Non-pigmented ciliary epithelial cell (primary cell): ENCODE measurements around the gene HECW1.
"Not testable (repeated sequence)": the region's sequence is repeated elsewhere in the genome, so short reads cannot be mapped to it uniquely, and the experiment has no call there.

Source experiments
- DNase-seq: peaks from one replicate; pipeline ENCODE4 v3.0.0-alpha.2; 2010; ENCODE audit warnings: low read depth

HECW1 gene

DNA sequence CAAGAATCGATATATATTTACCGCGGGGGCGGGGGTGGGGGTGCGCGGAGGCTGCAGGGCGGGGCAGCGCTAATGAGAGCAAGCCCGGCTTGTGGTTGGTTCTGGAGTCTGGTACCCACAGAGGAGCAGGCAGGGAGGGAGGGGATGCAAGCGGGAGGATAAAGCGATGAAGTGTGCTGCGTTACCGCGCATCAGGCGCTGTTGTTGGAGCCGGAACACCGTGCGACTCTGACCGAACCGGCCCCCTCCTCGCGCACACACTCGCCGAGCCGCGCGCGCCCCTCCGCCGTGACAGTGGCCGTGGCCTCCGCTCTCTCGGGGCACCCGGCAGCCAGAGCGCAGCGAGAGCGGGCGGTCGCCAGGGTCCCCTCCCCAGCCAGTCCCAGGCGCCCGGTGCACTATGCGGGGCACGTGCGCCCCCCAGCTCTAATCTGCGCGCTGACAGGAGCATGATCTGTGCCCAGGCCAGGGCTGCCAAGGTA lies at the start of gene HECW1:
TSS of gene HECW1 (plus strand) at position 189 of the 482 bp plus-strand sequence. CDS start 131,259 bp downstream, outside the sequence.
- DNase-seq = no peak

- DNase-seq = no peak
Measured at GRCh38 chr7:43071604-43072003, 40.8 kb upstream of the HECW1 start.

DNA sequence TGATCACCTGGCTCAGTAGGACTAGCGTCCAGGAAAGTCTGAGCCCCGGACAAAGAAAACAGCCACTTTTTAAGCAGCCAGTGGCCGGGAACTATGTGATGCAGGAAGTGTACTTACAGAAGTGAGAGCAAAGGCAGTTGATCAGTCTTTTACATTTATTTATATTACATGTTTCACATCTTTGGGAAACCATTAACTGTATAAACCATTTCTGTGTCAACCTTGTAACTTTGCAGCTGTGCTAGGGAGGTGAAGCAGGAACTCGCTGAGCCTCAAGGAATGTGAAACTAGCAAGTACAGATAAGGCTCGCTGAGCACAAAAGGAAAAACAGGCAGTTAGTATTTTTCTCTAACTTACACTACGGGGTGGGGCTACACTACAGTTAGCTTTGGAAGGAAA lies 39.9 kb upstream of the HECW1 start:
- DNase-seq = no peak

GRCh38 chr7:43073811-43074210 lies 38.6 kb upstream of the HECW1 start:
- DNase-seq = not testable (repeated sequence)

DNA sequence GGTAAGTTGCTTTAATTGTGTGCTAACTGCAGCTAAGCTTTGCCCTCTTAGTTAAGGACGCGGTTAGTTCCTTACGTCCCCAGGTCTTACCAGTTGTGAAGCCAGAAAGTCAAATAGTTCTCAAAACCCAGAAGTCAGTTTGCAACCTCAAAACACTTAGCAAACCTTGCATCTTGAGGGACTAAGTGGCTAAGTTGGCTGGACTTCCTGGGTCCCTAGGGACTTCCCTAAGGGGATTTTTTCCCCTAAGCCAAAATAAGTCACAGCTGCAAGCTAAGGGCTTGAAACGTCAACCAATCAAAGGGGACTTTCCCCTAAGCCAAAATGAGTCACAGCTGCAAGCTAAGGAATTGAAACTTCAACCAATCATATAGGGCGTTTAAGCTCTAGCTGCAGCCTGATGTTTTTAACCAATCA lies 36.2 kb upstream of the HECW1 start:
- DNase-seq = peak; percentile 11

GRCh38 chr7:43076606-43077005 lies 35.8 kb upstream of the HECW1 start:
- DNase-seq = no peak

GRCh38 chr7:43077285-43077684 lies 35.2 kb upstream of the HECW1 start:
- DNase-seq = no peak

DNA sequence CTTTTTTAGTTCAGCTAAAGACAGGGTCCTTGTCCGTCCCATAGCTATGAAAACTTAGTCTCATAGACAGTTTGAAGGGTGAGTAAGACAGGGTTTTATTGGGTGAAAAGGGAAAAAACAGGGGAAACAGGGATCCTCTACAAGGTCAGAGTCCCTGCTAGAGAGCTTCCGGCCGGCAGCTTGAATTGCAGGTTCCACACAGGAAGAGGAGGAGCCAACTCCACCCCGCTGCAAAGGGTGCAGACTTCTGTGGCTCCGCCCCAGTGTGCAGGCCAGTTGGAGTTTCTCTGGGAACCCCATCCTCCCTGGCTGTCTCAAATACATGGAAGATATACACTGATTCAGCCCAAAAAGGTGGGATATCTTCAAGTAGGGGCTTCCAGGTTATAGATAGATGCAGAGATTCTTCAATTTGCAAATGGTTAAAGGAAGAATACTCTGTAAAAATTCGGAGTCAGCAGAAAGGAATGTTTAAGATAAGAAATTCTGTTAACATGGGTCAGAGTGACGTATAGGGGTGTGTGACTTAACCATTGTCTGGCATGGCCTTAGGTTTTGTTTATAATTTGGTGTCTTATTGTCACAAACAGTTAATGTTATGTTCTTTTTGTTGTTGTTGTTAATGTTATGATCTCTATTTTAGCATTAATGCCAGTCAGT lies 34.6 kb upstream of the HECW1 start:
- no peak for DNase-seq

- DNase-seq = no peak
Measured at GRCh38 chr7:43078794-43079193, 33.7 kb upstream of the HECW1 start.

- no peak for DNase-seq
Measured at GRCh38 chr7:43081603-43082002, 30.8 kb upstream of the HECW1 start.

DNA sequence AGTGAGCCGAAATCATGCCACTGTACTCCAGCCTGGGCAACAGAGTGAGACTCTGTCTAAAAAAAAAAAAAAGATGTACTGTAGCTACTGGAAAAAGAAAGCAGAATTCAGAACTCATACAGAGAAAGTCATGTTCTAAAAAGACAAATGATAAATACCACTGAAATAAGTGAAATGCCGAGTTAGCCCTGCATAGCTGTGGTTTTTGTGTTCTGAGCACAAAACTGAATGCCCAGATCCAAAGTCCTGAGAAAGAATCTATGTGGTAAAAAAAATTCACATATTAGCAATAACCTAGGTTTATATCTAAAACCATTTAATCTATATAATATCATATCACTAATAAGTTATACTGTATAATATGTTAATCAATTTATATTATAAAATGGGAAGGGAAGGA lies 29.3 kb upstream of the HECW1 start:
- no peak for DNase-seq

GRCh38 chr7:43085017-43085416 lies 27.4 kb upstream of the HECW1 start:
- DNase-seq = no peak

GRCh38 chr7:43085992-43086391 lies 26.5 kb upstream of the HECW1 start:
- DNase-seq = no peak

DNA sequence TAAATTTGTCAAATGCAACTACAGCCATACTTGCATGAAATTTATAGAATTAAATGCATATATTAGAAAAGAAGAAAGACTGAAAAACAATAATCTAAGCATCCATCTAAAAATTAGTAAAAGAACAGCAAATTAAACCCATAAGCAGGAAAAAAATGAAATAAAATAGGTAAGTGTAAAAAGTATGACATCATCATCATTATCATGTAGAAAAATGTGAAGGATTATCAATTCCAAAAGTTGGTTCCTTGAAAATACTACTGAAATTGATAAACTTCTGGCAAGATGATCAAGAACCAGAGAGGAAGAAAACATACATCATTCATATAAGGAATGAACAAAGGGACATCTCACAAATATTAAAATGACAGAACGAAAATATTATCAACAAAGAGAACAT lies 19.6 kb upstream of the HECW1 start:
- no peak for DNase-seq

DNA sequence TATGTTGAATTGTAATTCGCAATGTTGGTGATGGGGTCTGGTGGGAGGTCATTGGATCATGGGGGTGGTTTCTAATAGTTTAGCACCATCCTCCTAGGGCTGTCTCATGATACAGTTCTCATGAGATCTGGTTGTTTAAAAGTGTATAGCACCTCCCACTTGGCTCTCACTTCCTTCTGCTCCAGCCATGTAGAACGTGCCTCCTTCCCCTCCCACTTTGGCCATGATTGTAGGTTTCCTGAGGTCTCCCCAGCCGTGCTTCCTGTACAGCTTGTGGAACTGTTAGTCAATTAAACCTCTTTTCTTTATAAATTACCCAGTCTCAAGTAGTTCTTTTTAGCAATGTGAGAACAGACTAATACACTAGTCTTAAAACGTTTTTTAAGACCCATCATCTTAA lies 15.6 kb upstream of the HECW1 start:
- DNase-seq = no peak

- DNase-seq = no peak
Measured at GRCh38 chr7:43099750-43100149, 12.7 kb upstream of the HECW1 start.

DNA sequence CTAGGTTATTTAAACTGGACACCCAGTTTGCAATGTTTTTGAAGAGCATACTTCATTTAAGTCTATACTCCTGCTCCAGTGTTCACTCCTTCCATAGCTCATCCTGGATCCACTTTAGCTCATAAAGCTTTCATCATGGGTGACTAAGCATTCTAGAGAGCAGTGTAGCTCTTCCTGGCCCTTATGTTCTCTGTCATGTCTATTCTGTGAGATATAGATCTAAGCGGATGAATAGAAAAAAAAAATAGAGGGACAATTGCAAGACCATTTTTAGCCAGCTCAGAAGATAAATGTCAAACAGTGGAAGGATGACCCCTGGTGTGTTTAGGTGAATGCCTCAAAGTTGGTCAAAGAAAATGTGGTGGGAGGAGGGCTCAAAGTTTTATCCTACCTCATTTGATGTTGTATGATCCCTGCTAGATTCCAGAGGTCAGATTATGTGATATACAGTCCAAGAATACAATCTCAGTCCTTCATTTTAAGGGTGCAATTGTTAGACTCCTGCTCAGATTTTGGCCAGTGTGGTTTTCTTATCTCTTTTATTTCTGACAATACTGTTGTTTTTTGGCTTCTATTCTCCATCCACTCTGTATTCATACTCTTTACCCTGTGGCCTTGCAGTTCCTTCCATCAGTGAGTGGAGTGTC lies 7.5 kb upstream of the HECW1 start:
- DNase-seq = no peak

DNA sequence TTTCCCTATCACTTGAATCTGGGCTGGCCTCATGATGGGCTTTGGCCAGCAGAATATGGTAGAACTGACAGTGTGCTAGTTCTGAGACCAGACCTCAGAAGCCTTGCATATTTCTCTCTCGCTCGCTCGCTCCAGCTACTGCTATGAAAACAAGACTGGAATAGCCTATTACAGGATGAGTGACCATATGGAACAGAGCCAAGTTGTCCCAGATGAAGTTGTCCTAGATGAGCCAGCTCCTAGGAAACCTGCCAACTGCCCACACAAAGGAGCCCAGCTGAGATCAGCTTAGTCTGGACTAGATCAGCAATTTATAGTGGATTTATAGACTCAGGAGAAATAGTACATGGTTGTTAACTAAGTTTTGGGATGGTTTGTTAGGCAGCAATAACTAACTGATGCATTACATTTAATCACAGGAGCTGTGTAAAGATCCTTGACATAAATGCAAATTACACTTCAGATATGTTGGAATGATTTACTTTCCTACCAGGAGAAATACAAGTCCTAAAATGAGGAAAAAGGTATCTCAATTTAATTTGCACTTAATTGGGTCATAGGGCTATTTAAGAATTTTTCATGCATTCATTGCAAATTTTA lies 6.8 kb upstream of the HECW1 start:
- peak; percentile 31 for DNase-seq

GRCh38 chr7:43108255-43109011 lies 4.0 kb upstream of the HECW1 start:
- peak; percentile 22 for DNase-seq

- no peak for DNase-seq
Measured at GRCh38 chr7:43110791-43111535, 1.5 kb upstream of the HECW1 start.

DNA sequence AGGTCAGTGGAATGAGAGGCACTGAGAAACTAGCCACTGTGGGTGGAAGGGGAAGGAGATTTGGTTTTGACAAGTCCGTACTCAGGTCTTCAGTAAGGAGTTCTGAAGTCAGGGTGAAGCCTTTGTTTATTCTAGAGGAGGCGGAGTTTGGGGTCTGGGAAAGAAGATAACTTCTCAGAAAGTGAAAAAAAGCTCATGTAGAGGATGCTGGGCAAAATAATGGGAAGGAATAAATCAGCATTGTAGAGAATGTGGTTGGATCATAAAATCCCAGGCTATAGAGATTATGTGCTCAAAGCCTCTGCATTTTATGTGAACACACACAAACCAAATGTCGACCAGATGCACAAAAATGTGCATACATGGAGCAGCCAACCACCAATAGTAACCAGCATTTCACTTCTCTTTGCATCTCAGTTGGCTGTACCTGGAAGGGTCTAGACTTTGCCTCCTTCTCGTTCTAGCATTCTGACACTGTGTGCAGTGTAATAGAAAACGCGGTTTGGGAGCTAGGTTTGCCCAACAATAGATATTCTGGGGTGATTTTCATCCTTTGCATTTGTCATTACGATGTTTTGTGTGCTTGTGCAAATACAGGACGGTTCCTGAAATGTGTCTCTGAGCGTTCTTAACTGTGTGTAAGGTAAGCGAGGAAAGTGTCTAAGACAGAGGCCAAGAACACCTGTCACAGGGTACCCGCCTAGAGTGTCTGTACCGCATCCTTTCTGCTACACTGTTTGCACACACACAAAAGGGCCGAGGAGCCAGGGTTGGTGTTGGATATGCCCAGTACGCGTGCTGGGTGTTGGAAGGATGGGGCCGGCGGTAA lies 603 bp upstream of the HECW1 start:
- no peak for DNase-seq
